Neural progenitor cell (in vitro differentiated cells): Measurements from ENCODE around the gene AP1AR.

Source experiments
- EZH2 ChIP-seq: fragments of 200-600 bp; sonication (generic); IDR thresholded peaks from 2 replicates; pipeline ENCODE4 v1.6.1; 2017; ENCODE audit warnings: antibody characterized with exemption, mild to moderate bottlenecking, moderate library complexity
- TF ChIP-seq, protein P1 (sequence below): fragments of 200-600 bp; sonication (generic); IDR thresholded peaks from 2 replicates; pipeline ENCODE4 v1.5.1; 2017; ENCODE audit warnings: antibody characterized with exemption, mild to moderate bottlenecking

DNA sequence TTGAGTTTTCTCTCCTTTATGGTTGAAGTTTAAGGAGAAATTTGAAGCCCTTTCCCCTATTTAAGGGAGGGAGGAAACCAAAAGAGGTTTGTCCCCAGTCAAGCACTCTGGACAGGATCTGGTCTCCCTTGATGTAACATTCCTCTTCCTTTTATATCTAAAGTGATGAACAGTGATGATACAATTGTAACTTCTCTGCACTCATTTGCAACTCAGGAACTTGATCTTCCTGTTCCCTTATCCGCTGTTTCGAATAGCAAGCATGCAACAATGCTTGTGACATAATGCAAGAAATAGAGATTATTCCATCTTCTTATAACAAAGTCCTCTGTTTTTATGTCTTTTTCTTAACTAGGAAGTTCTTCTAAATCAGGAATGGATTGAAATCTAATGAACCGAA lies 83.9 kb downstream of the AP1AR start:
- TF ChIP-seq, protein P1, sequence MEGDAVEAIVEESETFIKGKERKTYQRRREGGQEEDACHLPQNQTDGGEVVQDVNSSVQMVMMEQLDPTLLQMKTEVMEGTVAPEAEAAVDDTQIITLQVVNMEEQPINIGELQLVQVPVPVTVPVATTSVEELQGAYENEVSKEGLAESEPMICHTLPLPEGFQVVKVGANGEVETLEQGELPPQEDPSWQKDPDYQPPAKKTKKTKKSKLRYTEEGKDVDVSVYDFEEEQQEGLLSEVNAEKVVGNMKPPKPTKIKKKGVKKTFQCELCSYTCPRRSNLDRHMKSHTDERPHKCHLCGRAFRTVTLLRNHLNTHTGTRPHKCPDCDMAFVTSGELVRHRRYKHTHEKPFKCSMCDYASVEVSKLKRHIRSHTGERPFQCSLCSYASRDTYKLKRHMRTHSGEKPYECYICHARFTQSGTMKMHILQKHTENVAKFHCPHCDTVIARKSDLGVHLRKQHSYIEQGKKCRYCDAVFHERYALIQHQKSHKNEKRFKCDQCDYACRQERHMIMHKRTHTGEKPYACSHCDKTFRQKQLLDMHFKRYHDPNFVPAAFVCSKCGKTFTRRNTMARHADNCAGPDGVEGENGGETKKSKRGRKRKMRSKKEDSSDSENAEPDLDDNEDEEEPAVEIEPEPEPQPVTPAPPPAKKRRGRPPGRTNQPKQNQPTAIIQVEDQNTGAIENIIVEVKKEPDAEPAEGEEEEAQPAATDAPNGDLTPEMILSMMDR: no peak
- no peak for TF ChIP-seq EZH2
